ENCODE measurements around the gene RBM6. TPM values are rescaled to one million over a fixed set of nuclear protein-coding genes. Genes with fewer than 3 reads are reported as not detected.
"Not testable (repeated sequence)": the region's sequence is repeated elsewhere in the genome, so short reads cannot be mapped to it uniquely, and the experiment has no call there.

Gene RBM6
- total and polyA plus RNA-seq, 5 donors, result 43.2 to 53.1 (median 49.5) TPM

- Histone ChIP-seq H3K9me3 (ENCODE audit: control insufficient read depth, low read length) (no peaks in the 10 kb centered on the region), H3K4me3 (ENCODE audit: low read length) (no peak overlapping the region), H3K4me1 (ENCODE audit: control insufficient read depth, insufficient read depth, low read length) (no peaks in the 10 kb centered on the region), H3K27me3 (ENCODE audit: control insufficient read depth, insufficient read depth) (no peaks in the 10 kb centered on the region), H3K27ac (ENCODE audit: low read length) (no peak overlapping the region)
- DNase-seq (peak in 1 of 3 donors; percentile 24), ATAC-seq (no peak)
- intact Hi-C loops (cut with DNase I), result loop anchor here in 2 of 4 donors (5.0 to 10.0 kb wide), 2 partner anchors 98 to 100 kb away; partner anchors contain the start of gene INKA1 (in 2 of the 2)
- WGBS, result 91% methylated on average over 44 of the region's 44 CpGs
Observed at GRCh38 chr3:49902511-49903345, 37.2 kb upstream of the RBM6 start.

GRCh38 chr3:49903451-49904424 lies 36.2 kb upstream of the RBM6 start, which contains the start of gene MST1R:
MST1R (minus strand) TSS chr3:49903873; CDS start chr3:49903609, 264 bp downstream.
- DNase-seq, result peak; percentile 76 to 91 (median 90)
- 32% methylated on average over 65 of the region's 65 CpGs for WGBS
- peak within 1 kb of the TSS; percentile 26 for H3K4me3 ChIP-seq (ENCODE audit: low read length)
- ATAC-seq, result peak; percentile 85 to 87
- H3K27me3 ChIP-seq (ENCODE audit: control insufficient read depth, insufficient read depth), result no peaks in the 10 kb centered on the region
- no peaks in the 10 kb centered on the region for H3K9me3 ChIP-seq (ENCODE audit: control insufficient read depth, low read length)
- H3K4me1 ChIP-seq (ENCODE audit: control insufficient read depth, insufficient read depth, low read length), result no peaks in the 10 kb centered on the region
- intact Hi-C loops (cut with DNase I), result loop anchor here in 2 of 4 donors (5.0 to 10.0 kb wide), 2 partner anchors 99 to 101 kb away; partner anchors contain the start of gene INKA1 (in 2 of the 2)
- no peak within 1 kb of the TSS for H3K27ac ChIP-seq (ENCODE audit: low read length)

GRCh38 chr3:49904448-49904847 lies 35.5 kb upstream of the RBM6 start:
- H3K27me3 ChIP-seq (ENCODE audit: control insufficient read depth, insufficient read depth); H3K4me1 ChIP-seq (ENCODE audit: control insufficient read depth, insufficient read depth, low read length); H3K4me3 ChIP-seq (ENCODE audit: low read length); DNase-seq; H3K9me3 ChIP-seq (ENCODE audit: control insufficient read depth, low read length); H3K27ac ChIP-seq (ENCODE audit: low read length); ATAC-seq: not testable (repeated sequence)
- WGBS, result 98% methylated on average over 13 of the region's 13 CpGs
- intact Hi-C loops (cut with DNase I), result loop anchor here in 2 of 4 donors (5.0 to 10.0 kb wide), 2 partner anchors 100 to 102 kb away; partner anchors contain the start of gene INKA1 (in 2 of the 2)

GRCh38 chr3:49906073-49906743 lies 33.7 kb upstream of the RBM6 start:
- H3K4me1 ChIP-seq (ENCODE audit: control insufficient read depth, insufficient read depth, low read length), result no peaks in the 10 kb centered on the region
- 15% methylated on average over 15 of the region's 15 CpGs for WGBS
- ATAC-seq (peak; percentile 55 to 59), DNase-seq (peak; percentile 54 to 82 (median 77))
- no peak overlapping the region for H3K27ac ChIP-seq (ENCODE audit: low read length)
- H3K9me3 ChIP-seq (ENCODE audit: control insufficient read depth, low read length), result no peaks in the 10 kb centered on the region
- intact Hi-C loops (cut with DNase I), result loop anchor here in 3 of 4 donors (2.0 to 10.0 kb wide), 4 partner anchors 64 to 105 kb away; partner anchors contain the start of gene INKA1 (in 1 of the 3)
- no peaks in the 10 kb centered on the region for H3K27me3 ChIP-seq (ENCODE audit: control insufficient read depth, insufficient read depth)
- no peak overlapping the region for H3K4me3 ChIP-seq (ENCODE audit: low read length)

GRCh38 chr3:49908373-49909199 lies 31.4 kb upstream of the RBM6 start:
- no peaks in the 10 kb centered on the region for H3K27me3 ChIP-seq (ENCODE audit: control insufficient read depth, insufficient read depth)
- H3K4me1 ChIP-seq (ENCODE audit: control insufficient read depth, insufficient read depth, low read length), result no peaks in the 10 kb centered on the region
- intact Hi-C loops (cut with DNase I), result loop anchor here in 2 of 4 donors (5.0 to 10.0 kb wide), 2 partner anchors 66 to 104 kb away; partner anchors contain the start of gene INKA1 (in 1 of the 2)
- ATAC-seq (no peak), DNase-seq (no peak)
- 90% methylated on average over 14 of the region's 14 CpGs for WGBS
- H3K4me3 ChIP-seq (ENCODE audit: low read length), result no peak overlapping the region
- no peak overlapping the region for H3K27ac ChIP-seq (ENCODE audit: low read length)
- no peaks in the 10 kb centered on the region for H3K9me3 ChIP-seq (ENCODE audit: control insufficient read depth, low read length)

- intact Hi-C loops (cut with DNase I), result no loop called here
- no peak overlapping the region for H3K4me3 ChIP-seq (ENCODE audit: low read length)
- no peak for DNase-seq
- ATAC-seq, result no peak
- no peaks in the 10 kb centered on the region for H3K4me1 ChIP-seq (ENCODE audit: control insufficient read depth, insufficient read depth, low read length)
- H3K27me3 ChIP-seq (ENCODE audit: control insufficient read depth, insufficient read depth), result no peaks in the 10 kb centered on the region
- H3K27ac ChIP-seq (ENCODE audit: low read length), result no peak overlapping the region
- H3K9me3 ChIP-seq (ENCODE audit: control insufficient read depth, low read length), result no peaks in the 10 kb centered on the region
- WGBS, result 73% methylated on average over 48 of the region's 48 CpGs
Observed at GRCh38 chr3:49910409-49911123, 29.4 kb upstream of the RBM6 start.

GRCh38 chr3:49911124-49911420 lies 28.9 kb upstream of the RBM6 start:
- H3K9me3 ChIP-seq (ENCODE audit: control insufficient read depth, low read length), result no peaks in the 10 kb centered on the region
- 97% methylated on average over 2 of the region's 2 CpGs for WGBS
- intact Hi-C loops (cut with DNase I), result no loop called here

GRCh38 chr3:49911611-49912010 lies 28.3 kb upstream of the RBM6 start:
- Histone ChIP-seq H3K4me1 (ENCODE audit: control insufficient read depth, insufficient read depth, low read length) (no peaks in the 10 kb centered on the region), H3K27me3 (ENCODE audit: control insufficient read depth, insufficient read depth) (no peaks in the 10 kb centered on the region), H3K27ac (ENCODE audit: low read length) (no peak overlapping the region), H3K4me3 (ENCODE audit: low read length) (no peak overlapping the region), H3K9me3 (ENCODE audit: control insufficient read depth, low read length) (no peaks in the 10 kb centered on the region)
- DNase-seq, result no peak
- ATAC-seq, result no peak
- WGBS, result 92% methylated on average over 15 of the region's 15 CpGs
- intact Hi-C loops (cut with DNase I), result no loop called here

More at GRCh38 chr3:49911124-49911420, 28.9 kb upstream of the RBM6 start:
- H3K4me1 ChIP-seq (ENCODE audit: control insufficient read depth, insufficient read depth, low read length), result no peaks in the 10 kb centered on the region
- H3K27me3 ChIP-seq (ENCODE audit: control insufficient read depth, insufficient read depth), result no peaks in the 10 kb centered on the region
- no peak for DNase-seq
- no peak overlapping the region for H3K27ac ChIP-seq (ENCODE audit: low read length)
- H3K4me3 ChIP-seq (ENCODE audit: low read length), result no peak overlapping the region
- no peak for ATAC-seq

GRCh38 chr3:49912881-49913281 lies 27.1 kb upstream of the RBM6 start:
- H3K27ac ChIP-seq (ENCODE audit: low read length), result no peak overlapping the region
- ATAC-seq, result no peak

More at GRCh38 chr3:49912881-49913281, 27.1 kb upstream of the RBM6 start:
- Histone ChIP-seq H3K9me3 (ENCODE audit: control insufficient read depth, low read length) (no peaks in the 10 kb centered on the region), H3K4me1 (ENCODE audit: control insufficient read depth, insufficient read depth, low read length) (no peaks in the 10 kb centered on the region), H3K4me3 (ENCODE audit: low read length) (no peak overlapping the region), H3K27me3 (ENCODE audit: control insufficient read depth, insufficient read depth) (no peaks in the 10 kb centered on the region)
- WGBS, result 90% methylated on average over 4 of the region's 4 CpGs
- intact Hi-C loops (cut with DNase I), result no loop called here
- no peak for DNase-seq
